IPS-15b (cell line): Measurements from ENCODE around the gene STK10.
"Not testable (repeated sequence)": the region's sequence is repeated elsewhere in the genome, so short reads cannot be mapped to it uniquely, and the experiment has no call there.

Source experiments
- H3K27me3 ChIP-seq: one replicate; pipeline ENCODE4 v1.6.1; 2013; ENCODE audit warnings: low read length; ENCODE audit not compliant: control insufficient read depth, insufficient read depth
- H3K36me3 ChIP-seq: one replicate; pipeline ENCODE4 v1.6.1; 2013; ENCODE audit warnings: low read length; ENCODE audit not compliant: control insufficient read depth, insufficient read depth
- H3K4me1 ChIP-seq: one replicate; pipeline ENCODE4 v1.6.1; 2013; ENCODE audit warnings: mild to moderate bottlenecking, low read length; ENCODE audit not compliant: control insufficient read depth, insufficient read depth
- H3K4me3 ChIP-seq: one replicate; pipeline ENCODE4 v1.5.1; 2013; ENCODE audit warnings: low read depth, low read length
- H3K9ac ChIP-seq: one replicate; pipeline ENCODE4 v1.6.1; 2013; ENCODE audit warnings: low read depth, mild to moderate bottlenecking, low read length
- H3K9me3 ChIP-seq: one replicate; pipeline ENCODE4 v1.6.1; 2013; ENCODE audit warnings: mild to moderate bottlenecking, low read length; ENCODE audit not compliant: control insufficient read depth, insufficient read depth

The STK10 gene

DNA sequence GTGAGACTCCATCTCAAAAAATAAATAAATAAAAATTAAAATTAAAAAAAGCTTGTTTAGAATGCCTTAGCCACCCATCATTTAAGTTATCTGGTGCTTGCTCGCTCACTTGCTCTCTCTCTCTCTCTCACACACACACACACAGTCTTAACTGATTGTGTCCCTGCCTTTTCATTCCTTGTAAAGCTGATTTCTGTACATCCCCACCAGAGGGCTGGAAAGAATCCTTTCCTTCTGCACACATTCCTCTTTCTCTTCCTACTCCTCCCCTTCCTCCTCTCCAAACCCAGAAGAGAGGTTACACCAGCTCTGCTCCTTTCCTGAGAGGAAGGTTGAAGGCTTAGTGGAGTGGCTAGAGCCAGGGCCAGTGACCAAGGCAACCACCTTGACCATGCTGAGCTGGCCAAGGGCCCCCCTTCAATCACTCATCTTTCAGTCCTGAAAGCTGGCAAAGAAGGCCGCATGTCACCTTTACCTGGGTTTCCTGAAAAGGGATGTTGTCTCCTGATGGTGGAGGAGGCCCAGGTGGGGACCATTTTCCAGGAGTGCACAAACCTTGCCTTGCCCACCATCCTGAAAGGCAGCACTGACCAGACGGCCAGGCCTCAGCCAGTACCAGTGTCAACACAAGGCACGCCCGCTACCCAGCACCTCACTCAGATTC is 25.6 kb downstream of the STK10 start:
- peaks cover 3% of the 10 kb centered on the region for H3K36me3 ChIP-seq
- no peaks in the 10 kb centered on the region for H3K27me3 ChIP-seq
- no peak overlapping the region for H3K4me3 ChIP-seq
- no peaks in the 10 kb centered on the region for H3K4me1 ChIP-seq
- no peaks in the 10 kb centered on the region for H3K9me3 ChIP-seq
- no peak overlapping the region for H3K9ac ChIP-seq

DNA sequence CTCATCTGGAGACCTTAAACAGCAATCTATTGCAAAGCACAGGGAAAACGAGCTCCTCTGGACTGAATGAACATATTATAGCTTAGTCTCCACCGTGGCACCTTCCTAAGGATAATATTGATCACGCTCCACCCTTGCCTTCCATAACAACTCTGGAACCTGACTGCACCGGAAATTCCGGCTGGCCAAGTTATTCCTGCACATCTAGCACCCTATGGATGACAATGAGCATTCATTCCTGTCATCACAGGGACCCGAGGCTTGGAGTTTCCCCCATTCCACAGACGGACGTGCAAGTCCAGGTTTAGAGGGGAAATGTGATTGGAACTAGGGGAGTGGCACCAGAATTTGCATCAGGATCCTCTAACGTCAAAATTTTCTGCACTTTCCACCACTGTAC is 27.5 kb downstream of the STK10 start:
- no peak overlapping the region for H3K9ac ChIP-seq
- peaks cover 8% of the 10 kb centered on the region for H3K36me3 ChIP-seq
- H3K27me3 ChIP-seq: no peaks in the 10 kb centered on the region
- H3K9me3 ChIP-seq: no peaks in the 10 kb centered on the region
- H3K4me1 ChIP-seq: no peaks in the 10 kb centered on the region
- no peak overlapping the region for H3K4me3 ChIP-seq

DNA sequence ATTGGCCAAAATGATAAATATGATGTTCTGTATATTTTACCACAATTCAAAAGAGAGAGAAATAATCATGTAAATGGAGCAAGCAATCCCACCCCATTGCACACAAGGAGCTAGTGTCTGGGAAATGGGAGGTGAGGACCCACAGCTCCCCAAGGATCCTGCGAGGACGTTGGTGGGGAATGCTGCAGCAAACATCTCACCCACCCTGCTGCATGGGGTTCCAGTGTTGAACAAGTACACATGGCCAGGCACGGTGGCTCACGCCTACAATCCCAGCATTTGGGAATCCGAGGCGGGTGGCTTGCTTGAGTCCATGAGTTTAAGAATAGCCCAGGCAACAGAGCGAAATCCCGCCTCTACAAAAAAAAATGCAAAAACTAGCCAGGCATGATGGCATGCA is 29.0 kb downstream of the STK10 start:
- H3K4me3 ChIP-seq: no peak overlapping the region
- peaks cover 8% of the 10 kb centered on the region for H3K36me3 ChIP-seq
- H3K9ac ChIP-seq: no peak overlapping the region
- no peaks in the 10 kb centered on the region for H3K27me3 ChIP-seq
- no peaks in the 10 kb centered on the region for H3K4me1 ChIP-seq
- no peaks in the 10 kb centered on the region for H3K9me3 ChIP-seq

DNA sequence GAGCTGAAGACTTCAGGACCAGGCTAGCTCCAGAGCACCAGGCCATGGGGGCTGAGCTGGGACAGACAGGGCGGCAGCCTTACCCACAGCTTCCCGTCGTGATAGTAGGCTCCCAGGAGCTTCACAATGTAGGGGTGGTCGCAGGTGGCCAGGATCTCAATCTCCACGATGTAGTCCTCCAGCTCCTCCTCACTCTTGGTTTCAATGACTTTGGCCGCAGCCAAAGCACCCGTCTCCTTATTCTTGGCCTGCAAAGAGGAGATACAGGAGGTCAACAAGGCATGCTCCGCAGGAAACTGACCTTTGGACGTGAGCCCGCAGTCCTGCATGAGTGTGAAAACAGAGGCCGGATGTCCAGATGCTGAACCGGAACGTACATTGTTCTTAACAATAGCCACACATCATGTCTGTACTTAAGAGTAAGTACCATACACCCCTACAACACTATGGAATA is 31.5 kb downstream of the STK10 start:
- no peaks in the 10 kb centered on the region for H3K27me3 ChIP-seq
- no peak overlapping the region for H3K9ac ChIP-seq
- H3K36me3 ChIP-seq: peaks cover 7% of the 10 kb centered on the region
- H3K4me3 ChIP-seq: no peak overlapping the region
- no peaks in the 10 kb centered on the region for H3K4me1 ChIP-seq
- H3K9me3 ChIP-seq: no peaks in the 10 kb centered on the region

DNA sequence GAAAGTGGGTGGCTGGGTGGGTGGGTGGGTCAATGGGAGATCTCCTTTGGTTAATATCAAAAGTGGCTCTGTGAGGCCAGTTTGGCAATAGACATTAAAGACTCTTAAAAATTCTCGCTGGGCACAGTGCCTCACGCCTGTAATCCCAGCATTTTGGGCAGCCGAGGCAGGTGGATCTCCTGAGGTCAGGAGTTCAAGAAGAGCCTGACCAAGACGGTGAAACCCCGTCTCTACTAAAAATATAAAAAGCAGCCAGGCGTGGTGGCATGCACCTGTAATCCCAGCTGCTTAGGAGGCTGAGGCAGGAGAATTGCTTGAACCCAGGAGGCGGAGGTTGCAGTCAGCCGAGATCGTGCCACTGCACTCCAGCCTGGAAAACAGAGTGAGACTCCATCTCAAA is 32.9 kb downstream of the STK10 start:
- not testable (repeated sequence) for H3K9me3 ChIP-seq, H3K4me3 ChIP-seq, H3K36me3 ChIP-seq, H3K9ac ChIP-seq, H3K4me1 ChIP-seq, H3K27me3 ChIP-seq

DNA sequence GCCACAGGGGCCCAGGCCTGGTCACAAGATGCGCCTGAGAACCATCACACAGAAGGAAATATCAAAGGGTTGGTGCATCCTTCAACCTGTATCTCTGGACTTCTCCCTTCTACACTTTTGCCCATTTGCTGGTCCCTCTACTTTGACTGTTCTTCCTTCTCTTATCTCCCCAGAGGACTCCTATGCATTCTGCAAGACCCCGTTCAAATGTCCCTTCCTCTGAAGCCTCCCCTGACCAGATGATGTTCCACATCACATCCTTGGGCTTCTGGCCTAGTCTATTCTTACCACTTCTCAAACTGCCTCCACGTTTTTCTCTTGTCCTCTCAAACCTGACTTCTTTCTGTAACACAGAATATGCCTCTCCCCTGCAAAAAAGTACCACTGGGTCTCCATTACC is 34.3 kb downstream of the STK10 start:
- Histone ChIP-seq H3K4me1 (no peaks in the 10 kb centered on the region), H3K27me3 (no peaks in the 10 kb centered on the region), H3K9ac (no peak overlapping the region), H3K9me3 (no peaks in the 10 kb centered on the region), H3K36me3 (peaks cover 5% of the 10 kb centered on the region), H3K4me3 (no peak overlapping the region)

DNA sequence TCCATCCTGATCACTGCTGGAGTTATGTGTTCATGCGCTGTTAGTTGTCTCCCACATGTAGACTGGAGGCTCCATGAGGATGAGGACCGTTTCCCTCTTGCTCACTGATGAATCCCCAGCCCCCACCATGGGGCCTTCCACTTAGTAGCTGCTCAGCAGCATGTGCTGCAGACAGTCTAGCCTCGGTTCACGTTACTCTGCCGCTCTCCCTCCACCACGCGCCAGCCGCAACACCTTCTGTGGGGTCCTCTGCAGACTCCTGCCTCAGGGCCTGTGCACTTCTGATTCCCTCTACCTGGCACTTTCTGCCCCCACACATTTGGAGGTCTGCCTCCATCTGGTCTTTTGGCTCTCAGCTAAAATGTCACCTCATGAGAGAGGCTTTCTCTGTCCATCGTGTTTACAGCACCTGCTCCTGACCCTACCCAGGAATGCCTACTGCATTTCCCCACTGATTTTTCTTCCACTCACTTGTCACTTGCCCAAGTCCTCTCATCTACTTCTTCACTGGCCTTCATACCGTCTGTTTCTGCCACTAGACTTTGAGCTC is 36.3 kb downstream of the STK10 start:
- H3K9me3 ChIP-seq: no peaks in the 10 kb centered on the region
- H3K27me3 ChIP-seq: no peaks in the 10 kb centered on the region
- no peaks in the 10 kb centered on the region for H3K4me1 ChIP-seq
- H3K4me3 ChIP-seq: no peak overlapping the region
- H3K36me3 ChIP-seq: peaks cover 5% of the 10 kb centered on the region
- H3K9ac ChIP-seq: no peak overlapping the region

DNA sequence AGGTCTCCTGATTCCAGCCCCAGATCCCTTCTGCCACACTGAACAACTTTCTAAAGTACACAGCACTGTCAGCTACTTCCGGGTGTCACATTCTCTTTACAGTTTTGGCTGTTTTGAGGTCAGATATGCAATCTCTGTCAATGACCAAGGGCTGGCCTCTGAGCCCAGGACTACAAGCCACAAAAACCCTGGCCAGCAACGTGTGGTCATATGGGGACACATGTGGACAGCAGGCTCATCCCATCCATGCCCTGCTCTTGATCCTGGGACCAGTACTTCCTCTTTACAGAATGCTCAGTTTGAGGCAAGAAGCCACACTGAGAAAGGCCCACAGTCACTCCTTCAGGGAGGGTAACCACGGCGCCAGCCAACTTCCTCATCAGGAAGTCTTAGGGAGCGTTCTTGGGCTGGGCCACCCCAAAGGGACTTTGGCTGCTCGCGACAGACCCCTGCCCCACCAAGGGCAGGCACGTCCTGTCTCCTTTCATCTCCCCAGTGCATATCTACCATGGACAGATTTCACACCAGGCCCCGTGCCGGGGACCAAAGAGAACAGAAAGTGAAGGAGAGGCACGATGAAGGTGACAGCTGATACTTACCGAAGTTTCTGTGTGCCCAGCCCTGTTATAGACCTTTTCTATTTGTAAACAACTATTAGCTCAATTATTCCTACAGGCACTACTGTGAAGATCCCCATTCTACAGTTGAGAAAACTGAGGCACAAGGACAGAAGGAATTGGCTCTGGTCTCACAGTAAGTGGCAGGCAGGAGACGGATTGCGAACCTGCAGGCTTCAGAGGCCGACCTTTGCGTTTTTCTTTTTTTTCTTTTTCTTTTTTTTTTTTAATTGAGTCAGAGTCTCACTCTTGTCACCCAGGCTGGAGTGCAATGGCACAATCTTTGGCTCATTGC is 37.3 kb downstream of the STK10 start:
- H3K9me3 ChIP-seq: no peaks in the 10 kb centered on the region
- no peak overlapping the region for H3K4me3 ChIP-seq
- no peaks in the 10 kb centered on the region for H3K4me1 ChIP-seq
- no peaks in the 10 kb centered on the region for H3K36me3 ChIP-seq
- no peak overlapping the region for H3K9ac ChIP-seq
- H3K27me3 ChIP-seq: no peaks in the 10 kb centered on the region

DNA sequence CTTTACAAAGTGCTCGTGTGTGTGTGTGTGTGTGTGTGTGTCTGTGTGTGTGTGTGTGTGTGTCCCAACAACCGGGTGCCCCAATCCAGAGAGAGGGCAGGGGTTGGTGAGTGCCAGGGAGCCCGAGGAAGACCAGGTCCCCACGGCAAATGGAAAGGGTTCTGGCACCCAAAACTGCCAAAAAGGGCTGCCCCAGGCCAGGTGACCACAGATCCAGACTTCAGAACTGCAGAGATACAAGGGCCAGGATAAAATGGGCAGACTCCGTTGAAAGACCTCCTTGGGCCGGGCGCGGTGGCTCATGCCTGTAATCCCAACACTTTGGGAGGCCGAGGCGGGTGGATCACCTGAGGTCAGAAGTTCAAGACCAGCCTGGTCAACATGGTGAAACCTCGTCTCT is 38.5 kb downstream of the STK10 start:
- H3K27me3 ChIP-seq, H3K4me3 ChIP-seq, H3K9me3 ChIP-seq, H3K4me1 ChIP-seq, H3K9ac ChIP-seq, H3K36me3 ChIP-seq: not testable (repeated sequence)

DNA sequence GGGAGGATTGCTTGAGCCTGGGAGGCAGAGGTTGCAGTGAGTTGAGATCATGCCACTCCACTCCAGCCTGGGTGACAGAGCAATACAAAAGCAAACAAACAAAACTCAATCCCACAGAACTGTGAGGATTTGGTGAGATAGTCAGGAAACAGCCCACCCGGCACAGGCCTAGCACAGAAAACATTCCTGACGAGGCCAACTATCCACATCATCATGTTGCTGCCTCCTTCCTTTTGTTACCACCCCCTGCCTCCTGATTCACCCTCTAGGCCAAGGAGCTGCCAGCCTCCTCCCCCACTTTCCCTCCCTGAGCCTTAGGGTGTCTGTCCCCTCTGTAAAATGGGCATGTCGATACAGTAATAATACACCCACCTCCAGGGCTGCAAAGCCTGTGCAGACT is 39.0 kb downstream of the STK10 start:
- Histone ChIP-seq H3K36me3 (no peaks in the 10 kb centered on the region), H3K4me3 (no peak overlapping the region), H3K9me3 (no peaks in the 10 kb centered on the region), H3K4me1 (no peaks in the 10 kb centered on the region), H3K9ac (no peak overlapping the region), H3K27me3 (no peaks in the 10 kb centered on the region)

DNA sequence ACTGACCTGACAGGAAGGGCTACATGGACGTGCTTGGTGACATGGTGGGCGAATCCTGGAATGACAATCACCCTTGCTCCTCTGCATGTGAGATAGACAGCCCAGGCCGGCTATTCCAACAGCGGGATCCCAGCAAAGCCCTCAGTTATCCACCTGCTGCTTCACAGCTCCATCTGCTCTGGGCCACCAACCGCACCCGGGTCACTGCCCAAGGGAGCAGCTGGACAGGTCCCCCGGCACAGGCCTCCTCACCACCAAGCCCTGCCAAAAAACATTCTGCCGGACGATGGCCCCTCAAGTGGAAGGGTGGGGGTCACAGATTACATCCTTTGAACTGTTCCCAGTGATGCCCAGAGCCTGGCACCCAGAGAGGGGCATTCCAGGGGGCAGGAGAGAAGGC is 39.6 kb downstream of the STK10 start:
- H3K9me3 ChIP-seq: no peaks in the 10 kb centered on the region
- no peaks in the 10 kb centered on the region for H3K4me1 ChIP-seq
- no peak overlapping the region for H3K9ac ChIP-seq
- H3K4me3 ChIP-seq: no peak overlapping the region
- no peaks in the 10 kb centered on the region for H3K36me3 ChIP-seq
- H3K27me3 ChIP-seq: no peaks in the 10 kb centered on the region

DNA sequence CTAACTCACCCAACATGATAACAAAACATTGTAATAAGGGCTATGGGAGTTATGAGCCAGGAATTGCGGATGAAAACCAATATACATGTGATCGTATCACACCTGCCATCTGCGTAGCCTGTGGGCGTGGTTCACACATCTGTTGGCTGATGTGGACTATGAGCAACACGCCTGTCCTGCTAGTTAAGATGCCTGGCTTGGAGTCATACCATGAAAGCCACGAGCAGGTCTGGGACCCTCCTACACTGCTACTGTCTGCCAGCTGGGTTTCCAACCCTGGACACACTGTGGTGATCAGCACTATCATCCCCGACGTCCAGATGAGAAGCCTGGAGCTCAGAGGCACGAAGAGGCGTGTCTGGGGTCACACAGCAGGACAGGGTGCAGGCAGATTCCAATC is 40.2 kb downstream of the STK10 start:
- H3K4me1 ChIP-seq: no peaks in the 10 kb centered on the region
- no peak overlapping the region for H3K4me3 ChIP-seq
- H3K9me3 ChIP-seq: no peaks in the 10 kb centered on the region
- no peak overlapping the region for H3K9ac ChIP-seq
- H3K27me3 ChIP-seq: no peaks in the 10 kb centered on the region
- no peaks in the 10 kb centered on the region for H3K36me3 ChIP-seq
